ENCODE data around the gene CACNA1D.

DNA sequence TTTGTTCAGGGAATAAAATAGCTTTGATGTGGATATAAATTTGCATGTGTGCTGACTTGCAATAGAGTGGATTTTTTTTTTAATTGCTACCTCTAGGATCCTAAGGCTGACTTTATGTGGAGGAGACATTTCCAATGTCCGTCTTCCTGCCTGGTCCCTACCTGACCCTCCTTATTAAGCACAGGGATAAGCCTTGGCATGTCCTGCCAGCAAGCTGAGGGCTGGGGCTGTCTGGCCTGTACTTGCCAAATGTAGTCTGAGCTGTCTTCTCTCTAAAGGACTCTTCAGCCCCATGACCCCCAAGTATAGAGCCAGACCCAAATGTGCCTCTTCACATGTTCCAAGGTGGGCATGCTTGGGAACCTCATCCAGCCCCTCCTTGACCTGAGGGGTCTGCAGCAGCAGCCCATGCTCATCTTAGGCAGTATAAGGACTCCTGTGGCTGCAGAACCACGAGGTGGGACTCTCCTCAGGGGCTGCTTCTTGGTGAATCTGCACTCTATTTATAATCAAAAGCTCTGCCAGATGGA is 88.8 kb downstream of the CACNA1D start:
- TF ChIP-seq, protein P1, sequence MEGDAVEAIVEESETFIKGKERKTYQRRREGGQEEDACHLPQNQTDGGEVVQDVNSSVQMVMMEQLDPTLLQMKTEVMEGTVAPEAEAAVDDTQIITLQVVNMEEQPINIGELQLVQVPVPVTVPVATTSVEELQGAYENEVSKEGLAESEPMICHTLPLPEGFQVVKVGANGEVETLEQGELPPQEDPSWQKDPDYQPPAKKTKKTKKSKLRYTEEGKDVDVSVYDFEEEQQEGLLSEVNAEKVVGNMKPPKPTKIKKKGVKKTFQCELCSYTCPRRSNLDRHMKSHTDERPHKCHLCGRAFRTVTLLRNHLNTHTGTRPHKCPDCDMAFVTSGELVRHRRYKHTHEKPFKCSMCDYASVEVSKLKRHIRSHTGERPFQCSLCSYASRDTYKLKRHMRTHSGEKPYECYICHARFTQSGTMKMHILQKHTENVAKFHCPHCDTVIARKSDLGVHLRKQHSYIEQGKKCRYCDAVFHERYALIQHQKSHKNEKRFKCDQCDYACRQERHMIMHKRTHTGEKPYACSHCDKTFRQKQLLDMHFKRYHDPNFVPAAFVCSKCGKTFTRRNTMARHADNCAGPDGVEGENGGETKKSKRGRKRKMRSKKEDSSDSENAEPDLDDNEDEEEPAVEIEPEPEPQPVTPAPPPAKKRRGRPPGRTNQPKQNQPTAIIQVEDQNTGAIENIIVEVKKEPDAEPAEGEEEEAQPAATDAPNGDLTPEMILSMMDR (IDR thresholded peaks at IDR 0.05) = no peak
- TF ChIP-seq POLR2A (IDR thresholded peaks at IDR 0.05) (no peak), EP300 (IDR thresholded peaks at IDR 0.05; ENCODE audit: low read depth) (no peak)
